Heart right ventricle (tissue), 16 donors: ENCODE measurements around the gene HSD11B2. TPM values are rescaled to one million over a fixed set of nuclear protein-coding genes. Genes with fewer than 3 reads are reported as not detected.
A peak's percentile ranks its signal among the peaks of the same experiment; 100 is the strongest.

Experiments used
- ATAC-seq, 8 donors: fragments of 200-7000 bp; cut with Tn5 transposase; one replicate each; pipeline ENCODE4 v1.9.1; 2020; ENCODE audit warnings: mild to moderate bottlenecking in 8 of 8, moderate library complexity in 8 of 8, moderate number of reproducible peaks in 1 of 8
- DNase-seq, 2 donors: peaks; one replicate each; pipeline ENCODE4 v3.0.0-alpha.2; 2020
- H3K27ac ChIP-seq, 10 donors: fragments of 200-600 bp; sonication (generic) in 2 of 10; one replicate each; pipeline versions ENCODE4 v1.5.0 to v1.8.0; 2020 to 2022; ENCODE audit warnings: mild to moderate bottlenecking in 3 of 10
- H3K27me3 ChIP-seq, 7 donors: fragments of 200-600 bp; one replicate each; pipeline ENCODE4 v1.8.0; 2021 to 2022; ENCODE audit warnings: mild to moderate bottlenecking in 2 of 7
- H3K36me3 ChIP-seq, 9 donors: fragments of 200-600 bp; sonication (generic) in 1 of 9; one replicate each; pipeline versions ENCODE4 v1.5.0 to v1.8.0; 2020 to 2022; ENCODE audit warnings: mild to moderate bottlenecking in 2 of 9
- H3K4me1 ChIP-seq, 9 donors: fragments of 200-600 bp; sonication (generic) in 1 of 9; one replicate each; pipeline versions ENCODE4 v1.5.0 to v1.8.0; 2020 to 2022; ENCODE audit warnings: mild to moderate bottlenecking in 4 of 9
- H3K4me3 ChIP-seq, 10 donors: fragments of 200-600 bp; sonication (generic) in 2 of 10; one replicate each; pipeline versions ENCODE4 v1.5.0 to v1.8.0; 2020 to 2022; ENCODE audit warnings: mild to moderate bottlenecking in 7 of 10, moderate library complexity in 2 of 10
- H3K9me3 ChIP-seq, 11 donors: fragments of 200-600 bp in 10 of 11; sonication (generic) in 2 of 11; one replicate each; pipeline versions ENCODE4 v1.5.0 to v1.8.0; 2013 to 2022; ENCODE audit warnings: mild to moderate bottlenecking in 2 of 11, control low read depth in 1 of 11, moderate library complexity in 1 of 11
- CTCF ChIP-seq, 9 donors: fragments of 200-600 bp; sonication (generic) in 2 of 9; IDR thresholded peaks; one replicate each; pipeline versions ENCODE4 v1.5.0 to v1.8.0; 2021 to 2022; ENCODE audit warnings: antibody characterized with exemption in 9 of 9, mild to moderate bottlenecking in 5 of 9, moderate library complexity in 1 of 9
- WGBS, 2 donors: extraction: QIAGEN DNeasy Blood & Tissue Kit; methylation state at CpG; one replicate each; pipeline ENCODE4 v1.1.7; 2013; ENCODE audit warnings: inconsistent platforms in 1 of 2; 5-methylcytosine and 5-hydroxymethylcytosine counted together
- intact Hi-C, 10 donors: fragments of 100-400 bp; cut with DNase I; formaldehyde crosslinking; loops; one replicate each; pipeline versions ENCODE4 v1.11.1 to v1.14.2; 2022
- polyA plus RNA-seq, 2 donors: library from polyadenylated mRNA; stranded (reverse); fragments of 200-250 nt; gene quantifications; one replicate each; pipeline ENCODE4 v1.2.3, GENCODE V29; 2013
- total RNA-seq, 10 donors: library from RNA; stranded (reverse); fragmentation: NEBNext Ultra II Directional in 3 of 10; extraction: Animal tissue kit (Norgen Biotek cat#: 25700) in 3 of 10; gene quantifications; one replicate each; pipeline versions ENCODE4 v1.2.1 to v1.2.4, GENCODE V29; 2021 to 2023
- donor health status: Arrhythmogenic right ventricular cardiomyopathy.
- donor health status: ischemic (EF 13 %, LVEDD 7.1; RV severe dilation, severe dysfunction).
- donor health status: healthy with polysubstance abuse.
- donor health status: DM: no; HTN: yes; CAD: no.
- donor health status: DM: no; HTN: no; CAD: no.
- donor health status: ischemic (EF 25% LVEDD 6.9; RV normal size, moderate dysfunction).
- donor health status: ischemic (EF 25% LVEDD 5.7; RV mildly dilated, moderate dysfunction).
- donor health status: healthy.
- donor health status: DM: yes; HTN: yes; CAD: no.
- donor health status: Ischemic cardiomyopathy.
- donor health status: ischemic (EF 35%, LVEDD 5.7; RV mildly dilated, moderate dysfunction).
- donor health status: nonischemic (EF 11% LVEDD 7.7; RV severe dilation, severe dysfunction).
- donor health status: DM: yes; HTN: yes; CAD: no.
- donor health status: PGD.
- donor health status: ischemic (EF 29% LVEDD 5.4; RV normal size, mild dysfunction).
- donor health status: nonischemic (EF 23%, LVEDD 6.1; RV moderate dilation, normal function).

The HSD11B2 gene
- total and polyA plus RNA-seq, 12 donors = 0.16 to 1.4 (median 0.51) TPM; not detected in 1

- ATAC-seq = peak; percentile 96 to 98 (median 97)
- intact Hi-C loops = loop anchor here in 1 of 10 donors (5.0 kb wide), 1 partner anchor 41 kb away; no protein-coding TSS in a partner anchor
- Histone ChIP-seq H3K4me1 (peaks cover 4 to 64% (median 48%) of the 10 kb centered on the region in 9 donors), H3K9me3 (no peaks in the 10 kb centered on the region), H3K27ac (peak within 1 kb of the TSS; percentile 16 to 96 (median 88)), H3K4me3 (peak within 1 kb of the TSS; percentile 70 to 99 (median 90)), H3K36me3 (peaks cover 0 to 23% (median 11%) of the 10 kb centered on the region in 9 donors), H3K27me3 (no peaks in the 10 kb centered on the region)
- peak; percentile 98 to 99 for DNase-seq
- TF ChIP-seq CTCF (IDR thresholded peaks at IDR 0.05) = peak; percentile 78 to 97 (median 87)
- 0% methylated on average over 57 of the region's 57 CpGs for WGBS, 2 donors
These were observed 50.1 kb downstream of the HSD11B2 start, which contains the start of gene ATP6V0D1 for GRCh38 chr16:67480833-67481560. Gene ATP6V0D1 (minus strand): TSS chr16:67481157. CDS start chr16:67481086, 71 bp downstream.

- Histone ChIP-seq H3K9me3 (no peaks in the 10 kb centered on the region), H3K27me3 (no peaks in the 10 kb centered on the region), H3K4me1 (peaks cover 4 to 64% (median 41%) of the 10 kb centered on the region in 9 donors), H3K36me3 (peaks cover 0 to 29% (median 11%) of the 10 kb centered on the region in 9 donors), H3K27ac (peak overlapping the region in 9 of 10 donors; percentile 71 to 96 (median 87)), H3K4me3 (peak overlapping the region; percentile 31 to 99 (median 90))
- 13 to 18% methylated on average over 17 of the region's 17 CpGs for WGBS, 2 donors
- peak; percentile 1 to 39 (median 27) for ATAC-seq
- peak; percentile 52 to 62 for DNase-seq
- TF ChIP-seq CTCF (IDR thresholded peaks at IDR 0.05) = no peak
- intact Hi-C loops = loop anchor here in 1 of 10 donors (5.0 kb wide), 1 partner anchor 41 kb away; no protein-coding TSS in a partner anchor
These were observed 50.8 kb downstream of the HSD11B2 start for GRCh38 chr16:67481561-67482232.

DNA sequence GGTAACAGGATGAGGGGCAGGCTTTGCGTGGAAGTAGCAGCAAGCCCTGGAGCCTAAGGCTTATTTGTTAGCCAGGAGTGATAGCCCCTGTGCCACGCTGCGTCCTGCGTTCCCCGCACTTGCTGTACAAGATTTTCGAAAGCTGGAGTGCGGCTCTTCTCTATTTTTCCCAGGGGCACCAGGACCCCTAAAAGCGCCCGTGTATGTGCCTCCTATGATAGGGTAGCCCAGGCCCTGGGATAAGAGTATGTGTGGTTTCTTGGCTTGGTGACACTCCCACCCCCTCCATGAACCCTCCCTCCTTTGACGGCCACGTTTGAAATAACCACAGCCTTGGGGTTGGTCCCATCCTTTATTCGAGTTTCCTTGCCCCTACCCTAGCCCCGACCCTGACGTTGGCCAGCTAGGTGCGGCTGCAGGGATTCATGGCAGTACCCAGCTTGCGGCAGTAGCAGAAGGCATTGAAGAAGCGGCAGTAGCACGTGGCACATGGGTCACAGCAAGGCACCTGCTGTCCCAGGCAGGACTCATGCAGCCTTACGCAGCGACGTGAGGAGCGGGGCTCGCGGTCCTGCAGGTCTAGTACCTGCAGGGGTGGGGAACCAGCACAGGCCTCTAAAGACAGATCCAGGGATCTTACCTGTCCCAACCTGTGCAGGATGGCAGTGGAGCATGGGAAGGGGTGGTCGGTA, 51.5 kb downstream of the HSD11B2 start:
- intact Hi-C loops = loop anchor here in 1 of 10 donors (5.0 kb wide), 1 partner anchor 40 kb away; no protein-coding TSS in a partner anchor
- ATAC-seq = no peak

More for the DNA sequence above, 51.5 kb downstream of the HSD11B2 start:
- no peak for DNase-seq
- Histone ChIP-seq H3K4me3 (peak overlapping the region; percentile 31 to 99 (median 90)), H3K4me1 (peaks cover 4 to 65% (median 41%) of the 10 kb centered on the region in 9 donors), H3K9me3 (no peaks in the 10 kb centered on the region), H3K36me3 (peaks cover 0 to 30% (median 11%) of the 10 kb centered on the region in 9 donors), H3K27me3 (no peaks in the 10 kb centered on the region), H3K27ac (peak overlapping the region in 9 of 10 donors; percentile 71 to 96 (median 87))
- 78 to 80% methylated on average over 25 of the region's 25 CpGs for WGBS, 2 donors
- no peak for TF ChIP-seq CTCF (IDR thresholded peaks at IDR 0.05)
